Prostate gland (tissue), 2 donors: Measurements from ENCODE around the gene TJP3.

ENCODE experiments used
- POLR2A ChIP-seq: fragments of 450-650 bp; IDR thresholded peaks from one replicate; pipeline ENCODE4 v1.6.1; 2016; ENCODE audit warnings: antibody characterized with exemption, mild to moderate bottlenecking
- POLR2AphosphoS5 ChIP-seq: sonication (generic); formaldehyde crosslinking; IDR thresholded peaks from one replicate; pipeline ENCODE4 v1.6.1; 2017; ENCODE audit warnings: antibody characterized with exemption
- TF ChIP-seq, protein P1 (sequence below), 4 experiments: fragments of 200-600 bp in 2 of 4; fragments of 450-650 bp in 2 of 4; sonication (generic) in 2 of 4; IDR thresholded peaks; 1 replicate in 3 of 4; 2 replicates in 1 of 4; pipeline ENCODE4 v1.5.1; 2016 to 2019; ENCODE audit warnings: antibody characterized with exemption in 4 of 4, mild to moderate bottlenecking in 2 of 4, moderate library complexity in 2 of 4

DNA sequence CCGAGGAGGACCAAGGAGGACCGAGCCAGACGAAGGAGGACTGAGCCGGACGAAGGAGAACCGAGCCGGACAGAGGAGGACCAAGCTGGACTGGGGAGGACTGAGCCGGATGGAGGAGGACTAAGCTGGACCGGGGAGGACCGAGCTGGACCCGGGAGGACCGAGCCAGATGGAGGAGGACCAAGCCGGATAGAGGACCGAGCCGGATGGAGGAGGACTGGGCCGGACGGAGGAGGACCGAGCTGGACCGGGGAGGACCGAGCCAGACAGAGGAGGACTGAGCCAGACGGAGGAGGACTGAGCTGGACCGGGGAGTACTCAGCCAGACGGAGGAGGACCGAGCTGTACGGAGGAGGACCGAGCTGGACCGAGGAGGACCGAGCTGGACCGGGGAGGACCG lies 11.1 kb upstream of the TJP3 start:
- TF ChIP-seq, protein P1, sequence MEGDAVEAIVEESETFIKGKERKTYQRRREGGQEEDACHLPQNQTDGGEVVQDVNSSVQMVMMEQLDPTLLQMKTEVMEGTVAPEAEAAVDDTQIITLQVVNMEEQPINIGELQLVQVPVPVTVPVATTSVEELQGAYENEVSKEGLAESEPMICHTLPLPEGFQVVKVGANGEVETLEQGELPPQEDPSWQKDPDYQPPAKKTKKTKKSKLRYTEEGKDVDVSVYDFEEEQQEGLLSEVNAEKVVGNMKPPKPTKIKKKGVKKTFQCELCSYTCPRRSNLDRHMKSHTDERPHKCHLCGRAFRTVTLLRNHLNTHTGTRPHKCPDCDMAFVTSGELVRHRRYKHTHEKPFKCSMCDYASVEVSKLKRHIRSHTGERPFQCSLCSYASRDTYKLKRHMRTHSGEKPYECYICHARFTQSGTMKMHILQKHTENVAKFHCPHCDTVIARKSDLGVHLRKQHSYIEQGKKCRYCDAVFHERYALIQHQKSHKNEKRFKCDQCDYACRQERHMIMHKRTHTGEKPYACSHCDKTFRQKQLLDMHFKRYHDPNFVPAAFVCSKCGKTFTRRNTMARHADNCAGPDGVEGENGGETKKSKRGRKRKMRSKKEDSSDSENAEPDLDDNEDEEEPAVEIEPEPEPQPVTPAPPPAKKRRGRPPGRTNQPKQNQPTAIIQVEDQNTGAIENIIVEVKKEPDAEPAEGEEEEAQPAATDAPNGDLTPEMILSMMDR (IDR thresholded peaks at IDR 0.05): no peak
- TF ChIP-seq POLR2AphosphoS5 (no peak), POLR2A (no peak)
